Measurements from ENCODE around the gene FICD. TPM values are rescaled to one million over a fixed set of nuclear protein-coding genes. Genes with fewer than 3 reads are reported as not detected.
"Not testable (repeated sequence)": the region's sequence is repeated elsewhere in the genome, so short reads cannot be mapped to it uniquely, and the experiment has no call there.

FICD gene
- polyA plus RNA-seq, 4 donors: 0.81 to 2.2 (median 1.5) TPM

- not testable (repeated sequence) for H3K9me3 ChIP-seq (ENCODE audit: control insufficient read depth in 2 of 2, insufficient read depth in 1 of 2, low read depth in 1 of 2, low read length in 1 of 2); H3K4me3 ChIP-seq (ENCODE audit: low read depth in 1 of 3, low read length in 3 of 3); H3K27ac ChIP-seq (ENCODE audit: low read depth in 1 of 3, low read length in 2 of 3); H3K27me3 ChIP-seq (ENCODE audit: control insufficient read depth in 3 of 3, insufficient read depth in 3 of 3, low read length in 3 of 3); DNase-seq; FAIRE-seq
- H3K4me1 ChIP-seq (ENCODE audit: control insufficient read depth in 3 of 3, insufficient read depth in 2 of 3, low read depth in 1 of 3, low read length in 2 of 3): peaks cover 6 to 13% (median 9%) of the 10 kb centered on the region in 3 donors
- H3K36me3 ChIP-seq (ENCODE audit: control insufficient read depth in 3 of 3, insufficient read depth in 2 of 3, low read depth in 1 of 3, low read length in 3 of 3): peaks cover 2 to 19% (median 3%) of the 10 kb centered on the region in 3 donors
- WGBS, 3 donors: 89 to 92% (median 90%) methylated on average over 9 of the region's 9 CpGs
Observed at GRCh38 chr12:108555383-108555782, 40.3 kb downstream of the FICD start.

GRCh38 chr12:108559007-108559655 lies 44.1 kb downstream of the FICD start:
- Histone ChIP-seq H3K4me3 (ENCODE audit: low read depth in 1 of 3, low read length in 3 of 3) (peak overlapping the region in 1 of 3 donors; percentile 84), H3K27me3 (ENCODE audit: control insufficient read depth in 3 of 3, insufficient read depth in 3 of 3, low read length in 3 of 3) (no peaks in the 10 kb centered on the region), H3K4me1 (ENCODE audit: control insufficient read depth in 3 of 3, insufficient read depth in 2 of 3, low read depth in 1 of 3, low read length in 2 of 3) (peaks cover 6 to 18% (median 10%) of the 10 kb centered on the region in 3 donors), H3K36me3 (ENCODE audit: control insufficient read depth in 3 of 3, insufficient read depth in 2 of 3, low read depth in 1 of 3, low read length in 3 of 3) (peaks cover 2 to 15% (median 3%) of the 10 kb centered on the region in 3 donors), H3K9me3 (ENCODE audit: control insufficient read depth in 2 of 2, insufficient read depth in 1 of 2, low read depth in 1 of 2, low read length in 1 of 2) (no peaks in the 10 kb centered on the region), H3K27ac (ENCODE audit: low read depth in 1 of 3, low read length in 2 of 3) (no peak overlapping the region)
- WGBS, 3 donors: 72 to 83% (median 72%) methylated on average over 13 to 14 of the region's 14 CpGs
- no peak for FAIRE-seq
- no peak for DNase-seq

- WGBS, 3 donors: 18 to 42% (median 20%) methylated on average over 3 of the region's 3 CpGs
- Histone ChIP-seq H3K9me3 (ENCODE audit: control insufficient read depth in 2 of 2, insufficient read depth in 1 of 2, low read depth in 1 of 2, low read length in 1 of 2) (no peaks in the 10 kb centered on the region), H3K27me3 (ENCODE audit: control insufficient read depth in 3 of 3, insufficient read depth in 3 of 3, low read length in 3 of 3) (no peaks in the 10 kb centered on the region), H3K4me3 (ENCODE audit: low read depth in 1 of 3, low read length in 3 of 3) (peak overlapping the region in 2 of 3 donors; percentile 84 to 86), H3K27ac (ENCODE audit: low read depth in 1 of 3, low read length in 2 of 3) (peak overlapping the region in 2 of 3 donors; percentile 23 to 87), H3K4me1 (ENCODE audit: control insufficient read depth in 3 of 3, insufficient read depth in 2 of 3, low read depth in 1 of 3, low read length in 2 of 3) (peaks cover 6 to 18% (median 10%) of the 10 kb centered on the region in 3 donors), H3K36me3 (ENCODE audit: control insufficient read depth in 3 of 3, insufficient read depth in 2 of 3, low read depth in 1 of 3, low read length in 3 of 3) (peaks cover 3 to 16% (median 4%) of the 10 kb centered on the region in 3 donors)
- no peak for DNase-seq
- no peak for FAIRE-seq
Observed at GRCh38 chr12:108559748-108560147, 44.7 kb downstream of the FICD start.

GRCh38 chr12:108560321-108560721 lies 45.2 kb downstream of the FICD start:
- peaks cover 6 to 18% (median 10%) of the 10 kb centered on the region in 3 donors for H3K4me1 ChIP-seq (ENCODE audit: control insufficient read depth in 3 of 3, insufficient read depth in 2 of 3, low read depth in 1 of 3, low read length in 2 of 3)
- WGBS, 3 donors: 0 to 2% (median 1%) methylated on average over 12 of the region's 12 CpGs
- DNase-seq: peak; percentile 37 to 76

GRCh38 chr12:108560752-108561719 lies 46.0 kb downstream of the FICD start, which contains the start of gene SART3:
TSS of gene SART3 (minus strand) at chr12:108561173. CDS start at chr12:108561154, 19 bp downstream.
- Histone ChIP-seq H3K36me3 (ENCODE audit: control insufficient read depth in 3 of 3, insufficient read depth in 2 of 3, low read depth in 1 of 3, low read length in 3 of 3) (peaks cover 6 to 25% (median 9%) of the 10 kb centered on the region in 3 donors), H3K4me1 (ENCODE audit: control insufficient read depth in 3 of 3, insufficient read depth in 2 of 3, low read depth in 1 of 3, low read length in 2 of 3) (peaks cover 6 to 18% (median 12%) of the 10 kb centered on the region in 3 donors), H3K27me3 (ENCODE audit: control insufficient read depth in 3 of 3, insufficient read depth in 3 of 3, low read length in 3 of 3) (no peaks in the 10 kb centered on the region), H3K4me3 (ENCODE audit: low read depth in 1 of 3, low read length in 3 of 3) (peak within 1 kb of the TSS; percentile 84 to 95 (median 86)), H3K9me3 (ENCODE audit: control insufficient read depth in 2 of 2, insufficient read depth in 1 of 2, low read depth in 1 of 2, low read length in 1 of 2) (no peaks in the 10 kb centered on the region), H3K27ac (ENCODE audit: low read depth in 1 of 3, low read length in 2 of 3) (peak within 1 kb of the TSS; percentile 43 to 96 (median 87))
- 0 to 1% (median 0%) methylated on average over 57 of the region's 57 CpGs for WGBS, 3 donors
- FAIRE-seq (no peak), DNase-seq (peak; percentile 93 to 95)

More at GRCh38 chr12:108560321-108560721, 45.2 kb downstream of the FICD start:
- Histone ChIP-seq H3K27me3 (ENCODE audit: control insufficient read depth in 3 of 3, insufficient read depth in 3 of 3, low read length in 3 of 3) (no peaks in the 10 kb centered on the region), H3K36me3 (ENCODE audit: control insufficient read depth in 3 of 3, insufficient read depth in 2 of 3, low read depth in 1 of 3, low read length in 3 of 3) (peaks cover 6 to 21% (median 9%) of the 10 kb centered on the region in 3 donors), H3K27ac (ENCODE audit: low read depth in 1 of 3, low read length in 2 of 3) (peak overlapping the region; percentile 43 to 96 (median 87)), H3K4me3 (ENCODE audit: low read depth in 1 of 3, low read length in 3 of 3) (peak overlapping the region; percentile 84 to 95 (median 86)), H3K9me3 (ENCODE audit: control insufficient read depth in 2 of 2, insufficient read depth in 1 of 2, low read depth in 1 of 2, low read length in 1 of 2) (no peaks in the 10 kb centered on the region)
- FAIRE-seq: no peak

- DNase-seq: no peak
- Histone ChIP-seq H3K4me3 (ENCODE audit: low read depth in 1 of 3, low read length in 3 of 3) (peak overlapping the region in 2 of 3 donors; percentile 55 to 84), H3K9me3 (ENCODE audit: control insufficient read depth in 2 of 2, insufficient read depth in 1 of 2, low read depth in 1 of 2, low read length in 1 of 2) (no peaks in the 10 kb centered on the region), H3K27me3 (ENCODE audit: control insufficient read depth in 3 of 3, insufficient read depth in 3 of 3, low read length in 3 of 3) (no peaks in the 10 kb centered on the region), H3K4me1 (ENCODE audit: control insufficient read depth in 3 of 3, insufficient read depth in 2 of 3, low read depth in 1 of 3, low read length in 2 of 3) (peaks cover 6 to 18% (median 12%) of the 10 kb centered on the region in 3 donors), H3K27ac (ENCODE audit: low read depth in 1 of 3, low read length in 2 of 3) (peak overlapping the region; percentile 24 to 87 (median 78)), H3K36me3 (ENCODE audit: control insufficient read depth in 3 of 3, insufficient read depth in 2 of 3, low read depth in 1 of 3, low read length in 3 of 3) (peaks cover 8 to 31% (median 10%) of the 10 kb centered on the region in 3 donors)
- 0 to 1% (median 1%) methylated on average over 20 of the region's 20 CpGs for WGBS, 3 donors
- no peak for FAIRE-seq
Observed at GRCh38 chr12:108561852-108562347, 46.8 kb downstream of the FICD start.

- DNase-seq: peak; percentile 97 to 100
- Histone ChIP-seq H3K4me1 (ENCODE audit: control insufficient read depth in 3 of 3, insufficient read depth in 2 of 3, low read depth in 1 of 3, low read length in 2 of 3) (peaks cover 6 to 18% (median 12%) of the 10 kb centered on the region in 3 donors), H3K9me3 (ENCODE audit: control insufficient read depth in 2 of 2, insufficient read depth in 1 of 2, low read depth in 1 of 2, low read length in 1 of 2) (no peaks in the 10 kb centered on the region), H3K27ac (ENCODE audit: low read depth in 1 of 3, low read length in 2 of 3) (peak within 1 kb of the TSS; percentile 82 to 96 (median 90)), H3K4me3 (ENCODE audit: low read depth in 1 of 3, low read length in 3 of 3) (peak within 1 kb of the TSS; percentile 64 to 99 (median 75)), H3K36me3 (ENCODE audit: control insufficient read depth in 3 of 3, insufficient read depth in 2 of 3, low read depth in 1 of 3, low read length in 3 of 3) (peaks cover 11 to 33% (median 15%) of the 10 kb centered on the region in 3 donors), H3K27me3 (ENCODE audit: control insufficient read depth in 3 of 3, insufficient read depth in 3 of 3, low read length in 3 of 3) (no peaks in the 10 kb centered on the region)
- FAIRE-seq: no peak
- WGBS, 3 donors: 0 to 1% (median 1%) methylated on average over 56 to 72 of the region's 72 CpGs
Observed at GRCh38 chr12:108562348-108563135, 47.5 kb downstream of the FICD start, which contains the start of gene ISCU. TSS of gene ISCU (plus strand) at chr12:108562596. CDS start at chr12:108562623, 27 bp downstream.

Measured in small intestine (tissue), 7 donors.